Measurements from ENCODE around the gene TRIP13.

The TRIP13 gene

GRCh38 chr5:860506-861150 lies 32.1 kb upstream of the TRIP13 start:
- no peak overlapping the region for H3K9ac ChIP-seq (ENCODE audit: low read length)
- no peaks in the 10 kb centered on the region for H4K20me1 ChIP-seq (ENCODE audit: insufficient read depth, low read length)
- H3K4me2 ChIP-seq (ENCODE audit: low read length): no peak overlapping the region
- H3K4me3 ChIP-seq (ENCODE audit: low read length): no peak overlapping the region
- H2AFZ ChIP-seq (ENCODE audit: low read depth, low read length): no peak overlapping the region
- no peaks in the 10 kb centered on the region for H3K36me3 ChIP-seq (replicated peaks; ENCODE audit: low read depth, low read length)
- H3K9me3 ChIP-seq (ENCODE audit: insufficient read depth, low read length): no peaks in the 10 kb centered on the region
- H3K79me2 ChIP-seq (ENCODE audit: low read length): no peaks in the 10 kb centered on the region
- H3K4me1 ChIP-seq (ENCODE audit: low read length): no peaks in the 10 kb centered on the region
- no peak for TF ChIP-seq CTCF (IDR thresholded peaks at IDR 0.05; ENCODE audit: low read depth, low read length)
- TF ChIP-seq EZH2phosphoT487 (IDR thresholded peaks at IDR 0.05; ENCODE audit: low read depth): no peak
- H3K27ac ChIP-seq (ENCODE audit: low read length): no peak overlapping the region
- H3K27me3 ChIP-seq (ENCODE audit: low read depth, low read length): no peaks in the 10 kb centered on the region

- H2AFZ ChIP-seq (ENCODE audit: low read depth, low read length): no peak overlapping the region
- H3K4me1 ChIP-seq (ENCODE audit: low read length): no peaks in the 10 kb centered on the region
- H4K20me1 ChIP-seq (ENCODE audit: insufficient read depth, low read length): no peaks in the 10 kb centered on the region
- H3K27ac ChIP-seq (ENCODE audit: low read length): no peak overlapping the region
- no peaks in the 10 kb centered on the region for H3K79me2 ChIP-seq (ENCODE audit: low read length)
- H3K27me3 ChIP-seq (ENCODE audit: low read depth, low read length): no peaks in the 10 kb centered on the region
- TF ChIP-seq EZH2phosphoT487 (IDR thresholded peaks at IDR 0.05; ENCODE audit: low read depth) (no peak), CTCF (IDR thresholded peaks at IDR 0.05; ENCODE audit: low read depth, low read length) (no peak)
- H3K9me3 ChIP-seq (ENCODE audit: insufficient read depth, low read length): no peaks in the 10 kb centered on the region
- no peak overlapping the region for H3K4me2 ChIP-seq (ENCODE audit: low read length)
- H3K4me3 ChIP-seq (ENCODE audit: low read length): no peak overlapping the region
- no peak overlapping the region for H3K9ac ChIP-seq (ENCODE audit: low read length)
- no peaks in the 10 kb centered on the region for H3K36me3 ChIP-seq (replicated peaks; ENCODE audit: low read depth, low read length)
Measured at GRCh38 chr5:861442-862366, 31.0 kb upstream of the TRIP13 start.

- H3K36me3 ChIP-seq (replicated peaks; ENCODE audit: low read depth, low read length): no peaks in the 10 kb centered on the region
- no peaks in the 10 kb centered on the region for H3K79me2 ChIP-seq (ENCODE audit: low read length)
- TF ChIP-seq CTCF (IDR thresholded peaks at IDR 0.05; ENCODE audit: low read depth, low read length) (no peak), EZH2phosphoT487 (IDR thresholded peaks at IDR 0.05; ENCODE audit: low read depth) (no peak)
- H3K9me3 ChIP-seq (ENCODE audit: insufficient read depth, low read length): no peaks in the 10 kb centered on the region
- no peak overlapping the region for H2AFZ ChIP-seq (ENCODE audit: low read depth, low read length)
- no peaks in the 10 kb centered on the region for H3K4me1 ChIP-seq (ENCODE audit: low read length)
- no peak overlapping the region for H3K4me2 ChIP-seq (ENCODE audit: low read length)
- H4K20me1 ChIP-seq (ENCODE audit: insufficient read depth, low read length): no peaks in the 10 kb centered on the region
- H3K27me3 ChIP-seq (ENCODE audit: low read depth, low read length): no peaks in the 10 kb centered on the region
- H3K4me3 ChIP-seq (ENCODE audit: low read length): no peak overlapping the region
- no peak overlapping the region for H3K27ac ChIP-seq (ENCODE audit: low read length)
- no peak overlapping the region for H3K9ac ChIP-seq (ENCODE audit: low read length)
Measured at GRCh38 chr5:862367-863243, 30.1 kb upstream of the TRIP13 start.
